Measurements from ENCODE around the gene FRAT1.

- TF ChIP-seq CEBPB (IDR thresholded peaks at IDR 0.05; ENCODE audit: low read depth, low read length) (no peak), SMC3 (IDR thresholded peaks at IDR 0.05; ENCODE audit: low read depth, low read length) (no peak), FOS (IDR thresholded peaks at IDR 0.05; ENCODE audit: low read depth, low read length) (no peak), CTCF (conservative IDR thresholded peaks at IDR 0.05; ENCODE audit: low read depth, low read length) (no peak)
Observed at GRCh38 chr10:97361537-97361901, 42.4 kb downstream of the FRAT1 start.

Measured in IMR-90 (cell line).